ENCODE results near the gene SLC12A6. TPM values are rescaled to one million over a fixed set of nuclear protein-coding genes. Genes with fewer than 3 reads are reported as not detected.
"Not testable (repeated sequence)": the region's sequence is repeated elsewhere in the genome, so short reads cannot be mapped to it uniquely, and the experiment has no call there.

The SLC12A6 gene
- polyA plus RNA-seq, 3 donors = 19.6 to 21.7 (median 19.9) TPM

DNA sequence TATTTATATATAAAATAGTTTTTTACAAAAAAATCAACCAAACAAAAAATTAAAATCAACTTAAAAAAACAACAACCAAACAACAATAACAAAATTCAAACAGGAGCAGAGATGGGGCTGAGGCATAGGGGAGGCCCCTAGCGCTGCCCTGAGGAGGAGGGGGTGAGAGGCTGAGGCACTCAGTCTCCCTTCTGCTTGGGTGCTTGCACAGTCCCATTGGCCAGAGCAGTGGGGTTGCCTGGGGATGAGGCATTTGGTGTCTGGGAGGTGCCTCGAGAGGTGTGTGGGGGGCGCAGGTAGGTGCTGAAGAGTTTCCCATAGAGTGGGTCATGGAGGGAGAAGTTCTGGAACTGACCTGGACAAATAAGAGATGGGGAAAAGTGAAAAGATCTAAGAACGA, 21.4 kb upstream of the SLC12A6 start:
- no peak for DNase-seq (ENCODE audit: low read depth in 3 of 3, low spot score in 2 of 3)

DNA sequence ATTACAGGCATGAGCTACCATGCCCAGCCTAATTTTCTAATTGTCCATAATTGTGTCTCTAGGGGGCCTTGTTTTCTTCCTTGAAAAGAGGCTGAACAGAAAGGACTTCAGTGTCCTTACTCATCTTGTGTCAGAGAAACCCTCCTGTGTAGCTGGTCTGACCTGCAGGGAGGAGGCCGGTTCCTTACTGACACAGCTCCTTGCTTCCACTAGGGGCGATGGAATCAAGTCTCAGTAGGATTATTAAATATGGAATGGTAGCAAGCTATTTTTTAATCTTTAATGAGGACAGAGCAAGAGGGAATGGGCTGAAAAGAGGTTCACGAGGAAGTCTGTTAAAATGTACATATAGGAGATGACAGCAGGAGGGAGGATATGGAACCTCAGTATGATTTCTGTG, 20.8 kb upstream of the SLC12A6 start:
- DNase-seq (ENCODE audit: low read depth in 3 of 3, low spot score in 2 of 3) = no peak

DNA sequence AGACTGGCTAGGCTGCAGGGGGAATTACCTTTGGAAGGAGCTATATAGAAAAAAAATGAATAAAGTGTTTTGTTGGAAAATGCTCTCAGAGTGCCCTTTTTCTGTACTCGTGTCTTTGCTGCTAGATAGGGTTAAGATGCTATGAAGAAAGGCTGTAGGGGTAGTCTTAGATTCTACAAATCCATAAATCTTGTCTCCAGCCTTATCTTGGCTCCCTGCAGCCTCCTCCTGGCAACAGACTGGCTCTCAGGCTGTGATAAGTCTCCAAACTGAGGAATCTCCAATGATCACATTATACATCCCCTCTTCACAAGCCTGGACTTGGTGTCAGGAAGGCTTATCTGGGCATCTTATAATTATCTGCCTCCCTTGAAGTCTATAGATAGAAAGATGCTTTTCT, 20.1 kb upstream of the SLC12A6 start:
- no peak for DNase-seq (ENCODE audit: low read depth in 3 of 3, low spot score in 2 of 3)

DNA sequence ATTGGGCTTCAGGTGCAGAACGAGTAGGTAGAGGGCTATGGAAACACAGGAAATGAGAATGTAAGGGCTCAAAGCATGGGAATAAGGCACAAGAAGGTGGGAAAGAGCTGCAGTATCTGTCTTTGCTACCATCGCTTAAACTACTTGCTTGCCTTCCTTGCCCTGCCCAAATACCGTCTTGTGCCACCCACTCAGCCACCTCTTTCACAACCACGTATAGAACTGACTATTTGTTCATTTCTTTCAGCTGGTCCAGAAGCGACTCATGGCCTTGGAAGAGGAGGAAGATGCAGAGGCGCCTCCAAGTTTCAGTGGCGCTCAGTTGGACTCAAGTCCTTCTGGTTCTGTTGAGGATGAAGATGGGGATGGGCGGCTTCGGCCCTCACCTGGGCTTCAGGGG, 17.7 kb upstream of the SLC12A6 start:
- no peak for DNase-seq (ENCODE audit: low read depth in 3 of 3, low spot score in 2 of 3)

DNA sequence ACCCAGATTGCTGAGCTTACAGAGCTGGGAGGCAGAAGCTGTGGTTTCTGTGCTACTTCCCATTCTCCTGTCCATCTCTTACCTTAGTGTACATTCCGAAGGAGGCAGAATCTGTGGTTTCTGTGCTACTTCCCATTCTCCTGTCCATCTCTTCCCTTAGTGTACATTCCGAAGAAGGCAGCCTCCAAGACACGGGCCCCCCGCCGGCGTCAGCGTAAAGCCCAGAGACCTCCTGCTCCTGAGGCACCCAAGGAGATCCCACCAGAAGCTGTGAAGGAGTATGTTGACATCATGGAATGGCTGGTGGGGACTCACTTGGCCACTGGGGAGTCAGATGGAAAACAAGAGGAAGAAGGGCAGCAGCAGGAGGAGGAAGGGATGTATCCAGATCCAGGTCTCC, 16.7 kb upstream of the SLC12A6 start:
- no peak for DNase-seq (ENCODE audit: low read depth in 3 of 3, low spot score in 2 of 3)

DNA sequence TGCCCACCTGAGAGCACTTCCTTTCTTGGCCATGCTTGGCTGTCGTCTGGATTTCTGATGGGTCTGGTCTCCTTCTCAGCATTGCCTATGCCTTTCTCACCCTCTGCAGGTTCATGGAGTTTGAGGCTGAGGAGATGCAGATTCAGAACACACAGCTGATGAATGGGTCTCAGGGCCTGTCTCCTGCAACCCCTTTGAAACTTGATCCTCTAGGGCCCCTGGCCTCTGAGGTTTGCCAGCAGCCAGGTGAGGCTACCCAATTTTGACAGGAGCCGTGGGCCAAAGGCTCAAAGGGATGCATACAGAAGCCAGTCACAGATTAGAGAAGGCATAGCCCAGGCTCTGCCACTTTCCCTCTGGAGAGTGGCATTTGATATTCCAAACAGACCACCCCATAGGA, 16.0 kb upstream of the SLC12A6 start:
- DNase-seq (ENCODE audit: low read depth in 3 of 3, low spot score in 2 of 3) = no peak

DNA sequence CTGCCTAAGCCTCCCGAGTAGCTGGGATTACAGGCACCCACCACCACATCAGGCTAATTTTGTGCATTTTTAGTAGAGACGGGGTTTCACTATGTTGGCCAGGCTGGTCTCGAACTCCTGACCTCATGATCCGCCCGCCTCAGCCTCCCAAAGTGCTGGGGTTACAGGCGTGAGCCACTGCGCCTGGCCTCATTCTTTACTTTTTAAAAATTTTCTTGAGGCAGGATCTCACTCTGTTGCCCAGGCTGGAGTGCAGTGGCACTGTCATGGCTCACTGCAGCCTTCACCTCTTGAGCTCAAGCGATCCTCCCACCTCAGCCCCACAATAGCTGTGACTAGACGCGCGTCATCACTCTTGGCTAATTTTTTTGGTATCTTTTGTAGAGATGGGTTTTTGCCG, 15.4 kb upstream of the SLC12A6 start:
- DNase-seq (ENCODE audit: low read depth in 3 of 3, low spot score in 2 of 3) = not testable (repeated sequence)

DNA sequence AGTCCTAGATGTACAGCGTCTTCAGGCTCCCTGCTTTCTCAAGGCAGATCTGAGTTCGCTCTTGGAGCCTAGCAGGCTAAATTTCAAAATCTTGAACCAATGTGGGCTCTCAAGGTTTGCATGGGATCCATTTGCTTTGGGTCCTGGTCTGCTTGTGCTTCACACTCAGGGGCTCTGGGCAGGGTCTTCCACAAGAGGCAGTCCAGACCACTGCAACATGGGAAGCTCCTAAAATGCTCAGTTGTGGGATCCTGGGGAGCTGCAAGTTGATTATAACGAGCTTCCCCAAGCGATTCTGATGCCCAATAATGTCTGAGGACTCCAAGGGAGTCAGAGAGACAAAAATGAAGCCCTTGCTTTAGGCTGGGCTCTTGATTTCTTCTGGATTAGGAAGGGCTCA, 12.2 kb upstream of the SLC12A6 start:
- DNase-seq (ENCODE audit: low read depth in 3 of 3, low spot score in 2 of 3) = no peak

DNA sequence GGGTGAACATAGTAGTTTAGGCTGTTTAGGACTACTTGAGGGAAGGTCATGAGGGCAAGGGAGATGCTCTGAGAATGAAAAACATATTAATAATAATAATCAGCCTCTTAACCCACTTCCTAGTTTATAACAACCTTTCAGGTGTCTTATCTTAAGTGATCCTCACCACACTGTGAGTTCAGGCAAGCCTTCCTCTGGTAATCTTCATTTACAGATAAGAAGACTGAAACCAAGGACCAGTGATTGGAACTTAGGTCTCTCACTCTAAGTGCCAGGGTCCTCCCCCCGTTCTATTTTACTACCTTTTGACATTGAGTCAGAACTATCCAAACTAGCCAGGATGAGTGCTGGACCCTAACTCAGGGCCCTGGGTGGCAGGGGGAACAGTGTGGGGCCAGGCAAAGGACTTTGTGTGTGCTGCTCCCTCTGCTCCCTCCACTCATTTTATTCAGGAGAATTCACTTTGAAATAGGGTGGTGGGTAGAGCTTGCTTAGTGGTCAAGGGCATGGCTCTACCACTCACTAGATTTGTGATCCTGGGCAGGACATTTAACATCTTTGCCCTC, 11.2 kb upstream of the SLC12A6 start:
- DNase-seq (ENCODE audit: low read depth in 3 of 3, low spot score in 2 of 3) = no peak

DNA sequence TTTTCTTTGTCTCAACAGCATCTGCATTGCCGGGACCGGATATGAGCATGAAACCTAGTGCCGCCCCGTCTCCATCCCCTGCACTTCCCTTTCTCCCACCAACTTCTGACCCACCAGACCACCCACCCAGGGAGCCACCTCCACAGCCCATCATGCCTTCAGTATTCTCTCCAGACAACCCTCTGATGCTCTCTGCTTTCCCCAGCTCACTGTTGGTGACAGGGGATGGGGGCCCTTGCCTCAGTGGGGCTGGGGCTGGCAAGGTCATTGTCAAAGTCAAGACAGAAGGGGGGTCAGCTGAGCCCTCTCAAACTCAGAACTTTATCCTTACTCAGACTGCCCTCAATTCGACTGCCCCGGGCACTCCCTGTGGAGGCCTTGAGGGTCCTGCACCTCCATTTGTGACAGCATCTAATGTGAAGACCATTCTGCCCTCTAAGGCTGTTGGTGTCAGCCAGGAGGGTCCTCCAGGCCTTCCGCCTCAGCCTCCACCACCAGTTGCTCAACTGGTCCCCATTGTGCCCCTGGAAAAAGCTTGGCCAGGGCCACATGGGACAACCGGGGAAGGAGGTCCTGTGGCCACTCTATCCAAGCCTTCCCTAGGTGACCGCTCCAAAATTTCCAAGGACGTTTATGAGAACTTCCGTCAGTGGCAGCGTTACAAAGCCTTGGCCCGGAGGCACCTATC, 10.5 kb upstream of the SLC12A6 start:
- DNase-seq (ENCODE audit: low read depth in 3 of 3, low spot score in 2 of 3) = no peak

DNA sequence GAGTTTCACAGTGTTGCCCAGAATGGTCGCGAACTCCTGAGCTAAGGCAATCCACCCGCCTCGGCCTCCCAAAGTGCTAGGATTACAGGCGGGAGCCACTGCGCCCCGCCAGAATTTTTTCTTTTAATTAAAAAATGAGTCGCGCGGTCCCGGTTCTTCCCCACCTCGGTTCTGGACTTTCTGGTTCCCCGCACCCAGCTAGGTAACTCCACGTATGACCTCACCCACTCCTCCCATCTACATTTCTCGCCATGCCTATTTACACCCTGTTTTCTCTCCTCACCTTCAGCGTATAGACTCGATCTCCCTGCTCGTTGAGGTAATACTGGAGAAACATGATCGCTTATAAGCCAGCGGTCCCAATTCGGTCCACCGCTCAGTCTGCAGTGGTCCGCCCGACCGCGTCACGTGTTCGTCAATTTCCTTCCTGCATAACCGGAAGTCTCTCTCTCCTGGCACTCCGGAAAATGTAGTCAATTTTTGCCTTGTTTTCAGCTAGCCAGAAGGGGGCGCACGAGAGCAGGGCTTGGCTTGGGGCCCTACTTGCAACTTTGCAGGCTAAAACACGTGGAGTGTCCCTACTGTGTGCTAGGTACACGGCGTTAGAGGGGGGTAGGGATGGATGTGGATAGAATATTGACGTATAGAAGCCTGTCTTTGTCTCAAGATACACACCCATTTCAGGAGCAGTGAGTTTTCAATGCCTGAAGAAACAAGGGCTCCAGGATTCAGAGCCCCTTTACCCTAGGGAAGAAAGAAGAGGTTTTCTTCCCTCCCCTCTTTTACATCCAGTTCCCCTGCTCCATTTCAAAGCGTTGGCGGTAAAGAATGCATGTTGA, 5.4 kb upstream of the SLC12A6 start, which contains the start of the genes NOP10 and NUTM1:
NOP10 (minus strand) TSS at position 400 of the 839 bp plus-strand sequence; CDS start at position 337, 63 bp downstream.
NUTM1 (plus strand) TSS at position 579 of the 839 bp plus-strand sequence. CDS start 382 bp downstream, outside the sequence.
- peak; percentile 80 to 85 (median 82) for DNase-seq (ENCODE audit: low read depth in 3 of 3, low spot score in 2 of 3)

DNA sequence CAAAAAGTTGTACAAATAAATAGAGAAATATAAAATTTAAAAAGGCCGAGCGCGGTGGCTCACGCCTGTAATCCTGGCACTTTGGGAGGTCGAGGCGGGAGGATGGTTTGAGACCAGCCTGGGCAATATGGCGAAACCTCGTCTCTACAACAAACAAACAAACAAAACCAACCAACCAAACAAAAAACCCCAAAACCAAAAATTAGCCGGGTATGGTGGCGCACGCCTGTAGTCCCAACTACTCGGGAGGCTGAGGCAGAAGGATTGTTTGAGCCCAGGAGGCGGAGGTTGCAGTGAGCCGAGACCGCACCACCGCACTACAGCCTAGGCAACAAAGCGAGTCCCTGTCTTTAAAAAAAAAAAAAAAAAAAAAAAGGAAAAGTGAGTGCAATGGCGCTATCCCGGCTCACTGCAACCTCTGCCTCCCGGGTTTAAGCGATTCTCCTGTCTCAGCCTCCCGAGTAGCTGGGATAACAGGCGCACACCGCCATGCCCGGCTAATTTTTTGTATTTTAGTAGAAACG, 4.7 kb upstream of the SLC12A6 start:
- DNase-seq (ENCODE audit: low read depth in 3 of 3, low spot score in 2 of 3) = not testable (repeated sequence)

DNA sequence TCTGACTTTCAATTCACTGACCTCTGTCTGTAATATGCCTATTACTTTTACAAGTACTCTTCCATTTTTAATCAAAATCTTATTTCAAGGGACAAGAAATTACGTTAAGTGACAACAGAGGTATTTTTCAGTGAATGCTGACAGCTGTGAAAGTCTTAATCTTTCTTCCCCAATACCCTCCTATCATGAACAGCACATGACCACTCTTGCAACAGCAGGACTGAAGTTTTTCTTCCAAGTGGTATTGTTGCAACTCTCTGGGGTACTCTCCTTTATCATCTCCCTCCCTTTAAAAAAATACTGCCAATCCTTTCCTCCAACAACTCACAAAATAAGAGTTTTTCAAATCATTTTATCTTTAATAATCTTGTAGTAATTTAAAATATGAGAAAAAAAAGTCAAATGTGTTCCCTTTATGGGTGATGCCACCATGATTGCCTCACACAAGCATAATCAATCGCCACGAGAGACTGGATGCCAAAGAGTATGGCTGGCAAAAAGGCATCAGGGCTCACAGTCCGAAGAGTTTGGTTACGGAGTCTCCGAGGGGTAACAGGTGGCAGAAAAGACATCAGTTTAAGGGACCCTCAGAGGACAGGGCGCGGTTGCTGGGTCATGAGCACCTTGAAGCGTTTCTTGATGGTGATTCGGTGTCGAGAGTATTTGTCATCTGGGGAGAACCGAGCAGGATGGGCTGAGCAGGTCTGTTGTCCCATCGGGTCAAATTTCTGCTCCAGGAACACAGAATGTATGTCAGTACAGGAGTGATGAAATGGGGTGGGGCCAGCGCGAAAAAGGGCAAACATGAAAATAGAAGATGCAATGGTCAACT, 4.0 kb upstream of the SLC12A6 start:
- no peak for DNase-seq (ENCODE audit: low read depth in 3 of 3, low spot score in 2 of 3)

DNA sequence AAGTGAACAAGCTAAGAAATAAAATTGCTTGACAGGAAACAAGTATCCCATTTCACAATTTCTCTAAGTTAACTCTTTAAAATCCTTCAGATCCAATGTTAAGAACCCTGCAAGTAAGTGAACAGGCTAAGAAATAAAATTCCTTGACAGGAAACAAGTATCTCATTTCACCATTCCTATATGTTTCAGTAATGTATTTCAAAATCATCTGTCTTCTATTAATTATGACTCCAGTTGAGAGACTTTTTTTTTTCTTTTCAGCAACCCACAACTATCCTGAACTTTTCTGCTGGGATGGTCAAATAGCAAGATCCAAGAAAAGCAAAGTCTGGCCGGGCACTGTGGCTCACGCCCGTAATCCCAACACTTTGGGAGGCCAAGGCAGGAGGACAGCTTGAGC, 2.4 kb upstream of the SLC12A6 start:
- no peak for DNase-seq (ENCODE audit: low read depth in 3 of 3, low spot score in 2 of 3)

DNA sequence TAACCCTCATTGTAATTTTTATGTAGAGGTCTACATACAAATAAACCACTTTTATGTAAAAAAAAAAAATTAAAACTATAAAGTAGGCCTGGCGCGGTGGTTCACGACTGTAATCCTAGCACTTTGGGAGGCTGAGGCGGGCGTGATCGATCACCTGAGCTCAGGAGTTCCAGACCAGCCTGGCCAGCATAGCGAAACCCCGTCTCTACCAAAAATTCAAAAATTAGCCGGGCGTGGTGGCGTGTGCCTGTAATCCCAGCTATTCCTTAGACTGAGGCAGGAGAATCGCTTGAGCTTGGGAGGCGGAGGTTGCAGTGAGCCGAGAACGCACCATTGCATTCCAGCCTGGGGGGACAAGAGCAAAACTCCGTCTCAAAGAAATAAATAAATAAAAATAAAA, 766 bp upstream of the SLC12A6 start:
- DNase-seq (ENCODE audit: low read depth in 3 of 3, low spot score in 2 of 3) = no peak

DNA sequence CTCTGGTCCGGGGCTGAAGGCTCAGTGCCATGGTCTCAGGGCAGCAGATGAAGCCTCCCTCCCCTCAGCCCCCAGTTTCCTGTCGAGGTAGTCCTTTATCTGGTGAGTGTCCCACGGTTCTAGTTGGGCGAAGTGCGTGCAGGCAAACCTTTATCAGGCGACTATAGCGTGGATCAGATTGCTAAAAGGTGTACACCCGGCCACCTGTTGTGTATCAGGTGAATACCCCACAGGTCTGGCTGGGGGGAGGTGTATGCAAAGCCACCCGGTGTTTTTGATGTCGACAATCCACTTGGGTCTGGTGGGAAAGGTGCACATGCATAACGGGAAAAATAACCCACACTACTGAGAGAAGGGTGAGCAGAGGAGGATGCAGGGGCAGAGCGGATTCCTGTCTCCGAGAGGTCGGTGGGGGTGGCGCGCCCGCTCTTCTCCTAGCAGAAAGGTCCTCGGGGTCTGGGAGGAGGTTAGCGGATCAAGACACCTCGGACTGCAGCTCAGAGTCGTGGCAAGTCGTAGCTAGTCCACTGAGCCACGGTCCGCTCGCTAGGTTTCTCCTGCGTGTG, 507 bp downstream of the SLC12A6 start:
- DNase-seq (ENCODE audit: low read depth in 3 of 3, low spot score in 2 of 3) = no peak

DNA sequence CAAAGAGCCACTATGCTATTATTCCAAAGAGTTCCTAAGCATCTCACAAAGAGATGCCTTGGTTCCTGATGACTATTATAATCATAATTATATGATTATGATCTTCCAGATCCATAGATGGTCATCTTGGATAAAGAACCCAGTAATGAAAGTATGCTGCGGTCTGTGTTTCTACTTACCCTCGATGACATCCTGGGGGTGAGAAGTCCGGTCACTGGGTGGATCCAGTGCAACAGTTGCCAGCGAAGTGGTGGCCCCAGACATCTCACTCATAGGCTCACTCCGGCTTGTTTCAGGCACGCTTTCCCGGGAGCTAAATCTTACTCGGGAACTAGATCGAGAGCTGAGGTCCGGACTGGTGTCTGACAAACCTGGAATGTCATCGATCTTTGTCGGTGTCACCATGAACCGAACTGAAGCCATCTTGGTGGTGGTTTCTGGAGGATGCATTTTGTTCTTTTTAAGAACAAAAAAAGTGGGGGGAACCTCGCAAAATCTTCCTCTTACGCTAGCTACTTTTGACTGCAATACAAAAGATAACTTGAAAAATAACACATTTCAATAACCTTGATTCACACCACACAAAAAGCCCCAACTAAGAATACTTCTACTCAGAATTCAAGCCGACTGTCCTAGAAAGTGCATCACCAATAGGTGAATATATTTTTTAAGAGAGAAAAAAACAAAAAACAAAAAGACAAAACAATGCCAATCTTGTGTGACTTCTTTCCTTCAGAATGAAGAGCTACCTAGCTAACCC, 1.2 kb downstream of the SLC12A6 start:
- DNase-seq (ENCODE audit: low read depth in 3 of 3, low spot score in 2 of 3) = no peak

DNA sequence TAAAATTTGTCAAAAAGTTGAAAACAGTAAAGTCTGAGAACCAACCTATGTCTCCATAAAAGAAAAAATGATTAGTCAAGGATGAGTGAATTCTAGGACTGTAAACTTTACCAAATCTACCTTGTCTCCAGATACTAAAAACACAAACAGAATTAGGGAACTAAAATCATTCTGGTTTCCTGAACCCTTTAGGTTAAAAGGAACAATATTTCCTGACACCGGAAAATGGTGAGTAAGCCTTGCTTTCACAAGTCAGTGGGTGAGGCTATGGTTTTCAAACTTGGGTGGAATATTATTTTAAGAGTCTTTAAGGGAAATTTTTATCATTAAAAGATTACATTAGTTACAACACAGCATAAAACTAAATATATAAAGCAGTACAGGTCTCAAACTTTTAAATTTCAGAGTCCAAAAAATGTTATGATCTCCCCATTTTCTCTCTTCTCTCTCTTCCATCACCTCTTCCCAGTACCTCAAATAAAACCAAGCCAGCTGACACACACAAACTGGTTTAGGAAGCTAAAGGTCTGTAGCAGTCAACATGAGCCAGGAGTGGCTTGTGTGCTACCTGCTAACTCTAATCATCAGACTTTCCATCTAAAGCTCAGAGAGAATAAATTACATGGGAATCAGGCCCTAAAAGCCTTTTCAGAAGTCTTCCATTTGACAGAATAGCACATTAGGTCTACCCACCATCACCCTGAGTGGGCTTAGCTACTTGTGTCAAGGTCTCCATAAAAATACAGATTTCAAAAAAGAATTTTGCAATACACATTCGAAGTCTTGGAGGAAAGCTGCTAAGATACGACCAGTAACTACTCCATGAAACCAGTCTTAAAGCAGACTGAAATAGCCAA, 2.2 kb downstream of the SLC12A6 start:
- no peak for DNase-seq (ENCODE audit: low read depth in 3 of 3, low spot score in 2 of 3)

DNA sequence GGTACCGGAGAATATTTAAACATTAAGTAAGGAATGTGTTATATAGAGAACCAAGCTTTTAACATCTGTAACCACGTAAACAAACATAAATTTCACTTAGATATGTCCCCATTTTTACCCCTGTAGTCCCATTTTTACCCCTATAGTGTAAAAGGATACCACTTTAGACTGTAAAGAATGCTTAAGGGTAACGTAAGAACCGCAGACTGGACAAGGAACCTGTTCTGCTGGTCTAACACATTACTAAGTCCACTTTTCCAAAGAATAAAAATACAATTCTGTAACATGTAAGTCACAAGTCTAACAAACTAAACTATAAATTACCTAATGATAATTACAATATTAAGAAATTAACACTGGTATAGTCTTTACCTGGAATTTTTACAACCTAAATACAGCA, 2.9 kb downstream of the SLC12A6 start:
- no peak for DNase-seq (ENCODE audit: low read depth in 3 of 3, low spot score in 2 of 3)

Measured in right renal cortex interstitium (tissue), 3 donors.